Lung (tissue), 12 donors: Measurements from ENCODE around the gene TUBB. TPM values are rescaled to one million over a fixed set of nuclear protein-coding genes. Genes with fewer than 3 reads are reported as not detected.

Source experiments
- ATAC-seq: fragments of 200-7000 bp; cut with Tn5 transposase; one replicate; pipeline ENCODE4 v1.9.1; 2020; ENCODE audit warnings: moderate number of reproducible peaks; ENCODE audit not compliant: insufficient read depth, low FRiP score
- DNase-seq, 3 donors: peaks; one replicate each; pipeline ENCODE4 v3.0.0-alpha.2; 2013 to 2017
- H3K27ac ChIP-seq, 2 donors: one replicate each; pipeline ENCODE4 v1.5.1; 2013; ENCODE audit warnings: mild to moderate bottlenecking in 2 of 2, moderate library complexity in 2 of 2, control low read depth in 1 of 2, inconsistent platforms in 1 of 2, low read depth in 1 of 2, low read length in 1 of 2
- H3K27me3 ChIP-seq, 3 donors: one replicate each; pipeline ENCODE4 v1.5.1; 2013; ENCODE audit warnings: low read length in 2 of 3; ENCODE audit not compliant: control insufficient read depth in 3 of 3, insufficient read depth in 3 of 3
- H3K36me3 ChIP-seq, 4 donors: one replicate each; pipeline ENCODE4 v1.5.1; 2013; ENCODE audit warnings: low read length in 4 of 4, mild to moderate bottlenecking in 1 of 4, moderate library complexity in 1 of 4; ENCODE audit not compliant: control insufficient read depth in 4 of 4, insufficient read depth in 4 of 4
- H3K4me1 ChIP-seq, 5 donors: one replicate each; pipeline ENCODE4 v1.5.1; 2013; ENCODE audit warnings: low read length in 5 of 5, mild to moderate bottlenecking in 2 of 5, moderate library complexity in 1 of 5; ENCODE audit not compliant: control insufficient read depth in 5 of 5, insufficient read depth in 5 of 5
- H3K4me3 ChIP-seq: one replicate; pipeline ENCODE4 v1.5.1; 2013; ENCODE audit warnings: mild to moderate bottlenecking, control low read depth, moderate library complexity
- H3K9ac ChIP-seq, 2 donors: one replicate each; pipeline ENCODE4 v1.5.1; 2013; ENCODE audit warnings: low read length in 2 of 2, control low read depth in 1 of 2; ENCODE audit not compliant: insufficient read depth in 1 of 2
- H3K9me3 ChIP-seq, 4 donors: one replicate each; pipeline ENCODE4 v1.5.1; 2013; ENCODE audit warnings: low read length in 3 of 4, mild to moderate bottlenecking in 1 of 4, moderate library complexity in 1 of 4; ENCODE audit not compliant: control insufficient read depth in 4 of 4, insufficient read depth in 3 of 4
- CTCF ChIP-seq: IDR thresholded peaks from 2 replicates; pipeline ENCODE4 v1.5.1; 2012; ENCODE audit warnings: mild to moderate bottlenecking; ENCODE audit errors: control extremely low read depth, extremely low read depth
- WGBS, 2 donors: extraction: QIAGEN DNeasy Blood & Tissue Kit; methylation state at CpG; one replicate each; pipeline ENCODE4 v1.1.7; 2013; 5-methylcytosine and 5-hydroxymethylcytosine counted together
- polyA plus RNA-seq, 2 donors: library from polyadenylated mRNA; stranded (reverse); fragments of 200-250 nt; gene quantifications; one replicate each; pipeline ENCODE4 v1.2.1, GENCODE V29; 2013
- total RNA-seq, 2 donors: library from RNA; depleted of rRNA in 1 of 2; stranded (reverse); fragments of >200 nt in 1 of 2; gene quantifications; one replicate each; pipeline ENCODE4 v1.2.1, GENCODE V29; 2014 to 2021
- donor health status: control.
- donor health status: control.
- donor health status: Bipolar disorder and iron deficiency.
- donor health status: healthy.
- donor health status: DM: yes; HTN: yes; CAD: no.

The TUBB gene
- total and polyA plus RNA-seq, 4 donors: 171 to 403 (median 297) TPM

DNA sequence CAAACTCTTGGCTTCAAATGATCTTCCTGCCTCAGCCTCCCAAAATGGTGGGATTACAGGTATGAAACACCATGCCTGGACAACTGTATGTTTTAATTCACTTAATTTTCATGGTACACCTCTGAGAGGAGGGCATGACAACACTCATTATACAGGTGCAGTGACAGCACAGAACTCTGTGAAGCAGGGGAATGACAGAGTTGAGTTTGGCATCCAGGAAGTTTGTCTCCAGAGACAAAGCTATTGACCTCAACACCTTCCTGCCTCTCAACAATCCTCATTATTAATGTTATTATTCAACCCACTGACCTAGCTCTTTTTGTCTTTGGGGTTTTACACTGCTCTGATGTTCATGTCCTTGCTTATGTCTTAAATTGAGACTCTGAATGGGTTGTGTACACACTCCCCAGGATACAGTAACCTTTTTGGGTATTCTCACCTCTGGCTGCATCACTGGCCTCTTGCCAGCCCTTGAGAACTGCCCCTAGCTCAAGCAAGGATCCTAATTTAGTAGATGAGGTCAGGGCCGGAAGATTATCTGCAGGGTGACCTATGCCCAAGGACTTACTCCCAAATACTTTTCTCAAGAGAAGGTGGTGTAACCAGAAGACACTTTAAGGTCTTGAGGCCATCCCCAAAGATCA is 37.2 kb downstream of the TUBB start:
- TF ChIP-seq CTCF: no peak
- H3K9me3 ChIP-seq: no peaks in the 10 kb centered on the region
- H3K27ac ChIP-seq: peak overlapping the region in 1 of 2 donors; percentile 63
- H3K4me1 ChIP-seq: peaks cover 0 to 6% (median 1%) of the 10 kb centered on the region in 5 donors
- no peaks in the 10 kb centered on the region for H3K27me3 ChIP-seq
- no peak overlapping the region for H3K9ac ChIP-seq
- no peaks in the 10 kb centered on the region for H3K36me3 ChIP-seq
- ATAC-seq (no peak), DNase-seq (no peak)
- no peak overlapping the region for H3K4me3 ChIP-seq
- WGBS, 2 donors: 92 to 93% methylated on average over 1 of the region's 1 CpG

GRCh38 chr6:30759575-30760239 is 39.6 kb downstream of the TUBB start:
- H3K4me3 ChIP-seq: no peak overlapping the region
- no peaks in the 10 kb centered on the region for H3K36me3 ChIP-seq
- no peaks in the 10 kb centered on the region for H3K27me3 ChIP-seq
- H3K9ac ChIP-seq: no peak overlapping the region
- WGBS, 2 donors: 88 to 93% methylated on average over 10 of the region's 10 CpGs
- DNase-seq (peak in 1 of 3 donors; percentile 32), ATAC-seq (no peak)
- peak overlapping the region; percentile 66 to 81 for H3K27ac ChIP-seq
- TF ChIP-seq CTCF: no peak
- peaks cover 0 to 7% (median 4%) of the 10 kb centered on the region in 5 donors for H3K4me1 ChIP-seq
- no peaks in the 10 kb centered on the region for H3K9me3 ChIP-seq

- H3K27ac ChIP-seq: no peak overlapping the region
- H3K9ac ChIP-seq: no peak overlapping the region
- peaks cover 0 to 7% (median 4%) of the 10 kb centered on the region in 5 donors for H3K4me1 ChIP-seq
Measured at GRCh38 chr6:30760549-30760948, 40.4 kb downstream of the TUBB start.

More at GRCh38 chr6:30760549-30760948, 40.4 kb downstream of the TUBB start:
- TF ChIP-seq CTCF: no peak
- 54 to 70% methylated on average over 8 of the region's 8 CpGs for WGBS, 2 donors
- Histone ChIP-seq H3K36me3 (no peaks in the 10 kb centered on the region), H3K27me3 (no peaks in the 10 kb centered on the region), H3K9me3 (no peaks in the 10 kb centered on the region), H3K4me3 (no peak overlapping the region)
- no peak for DNase-seq
- ATAC-seq: no peak
